Activated naive CD8-positive, alpha-beta T cell treated with anti-CD3 and anti-CD28 coated beads for 36 hours (primary cell): Measurements from ENCODE around the gene ANGEL1. TPM values are rescaled to one million over a fixed set of nuclear protein-coding genes. Genes with fewer than 3 reads are reported as not detected.

Experiments
- DNase-seq: peaks from one replicate; pipeline ENCODE4 v3.0.0; 2021
- H3K27ac Mint-ChIP-seq: one replicate; pipeline ENCODE4 v1.8.0; 2022; ENCODE audit warnings: mild to moderate bottlenecking, moderate library complexity, mixed read lengths
- H3K27me3 Mint-ChIP-seq: one replicate; pipeline ENCODE4 v1.8.0; 2022; ENCODE audit warnings: mild to moderate bottlenecking, mixed read lengths
- H3K36me3 Mint-ChIP-seq: one replicate; pipeline ENCODE4 v1.8.0; 2021; ENCODE audit warnings: mild to moderate bottlenecking, mixed read lengths
- H3K4me1 Mint-ChIP-seq: one replicate; pipeline ENCODE4 v1.8.0; 2021; ENCODE audit warnings: mixed read lengths
- H3K4me3 Mint-ChIP-seq: one replicate; pipeline ENCODE4 v1.8.0; 2022; ENCODE audit warnings: mild to moderate bottlenecking, moderate library complexity, mixed read lengths
- H3K9me3 Mint-ChIP-seq: one replicate; pipeline ENCODE4 v1.8.0; 2022; ENCODE audit warnings: mixed read lengths
- total RNA-seq, 2 experiments: library from RNA; stranded (reverse); gene quantifications; one replicate each; pipeline ENCODE4 v1.2.3, GENCODE V29; 2021

Gene ANGEL1, protein sequence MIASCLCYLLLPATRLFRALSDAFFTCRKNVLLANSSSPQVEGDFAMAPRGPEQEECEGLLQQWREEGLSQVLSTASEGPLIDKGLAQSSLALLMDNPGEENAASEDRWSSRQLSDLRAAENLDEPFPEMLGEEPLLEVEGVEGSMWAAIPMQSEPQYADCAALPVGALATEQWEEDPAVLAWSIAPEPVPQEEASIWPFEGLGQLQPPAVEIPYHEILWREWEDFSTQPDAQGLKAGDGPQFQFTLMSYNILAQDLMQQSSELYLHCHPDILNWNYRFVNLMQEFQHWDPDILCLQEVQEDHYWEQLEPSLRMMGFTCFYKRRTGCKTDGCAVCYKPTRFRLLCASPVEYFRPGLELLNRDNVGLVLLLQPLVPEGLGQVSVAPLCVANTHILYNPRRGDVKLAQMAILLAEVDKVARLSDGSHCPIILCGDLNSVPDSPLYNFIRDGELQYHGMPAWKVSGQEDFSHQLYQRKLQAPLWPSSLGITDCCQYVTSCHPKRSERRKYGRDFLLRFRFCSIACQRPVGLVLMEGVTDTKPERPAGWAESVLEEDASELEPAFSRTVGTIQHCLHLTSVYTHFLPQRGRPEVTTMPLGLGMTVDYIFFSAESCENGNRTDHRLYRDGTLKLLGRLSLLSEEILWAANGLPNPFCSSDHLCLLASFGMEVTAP
- total RNA-seq: 10 to 100 TPM; 14.9 to 17.1 TPM

DNA sequence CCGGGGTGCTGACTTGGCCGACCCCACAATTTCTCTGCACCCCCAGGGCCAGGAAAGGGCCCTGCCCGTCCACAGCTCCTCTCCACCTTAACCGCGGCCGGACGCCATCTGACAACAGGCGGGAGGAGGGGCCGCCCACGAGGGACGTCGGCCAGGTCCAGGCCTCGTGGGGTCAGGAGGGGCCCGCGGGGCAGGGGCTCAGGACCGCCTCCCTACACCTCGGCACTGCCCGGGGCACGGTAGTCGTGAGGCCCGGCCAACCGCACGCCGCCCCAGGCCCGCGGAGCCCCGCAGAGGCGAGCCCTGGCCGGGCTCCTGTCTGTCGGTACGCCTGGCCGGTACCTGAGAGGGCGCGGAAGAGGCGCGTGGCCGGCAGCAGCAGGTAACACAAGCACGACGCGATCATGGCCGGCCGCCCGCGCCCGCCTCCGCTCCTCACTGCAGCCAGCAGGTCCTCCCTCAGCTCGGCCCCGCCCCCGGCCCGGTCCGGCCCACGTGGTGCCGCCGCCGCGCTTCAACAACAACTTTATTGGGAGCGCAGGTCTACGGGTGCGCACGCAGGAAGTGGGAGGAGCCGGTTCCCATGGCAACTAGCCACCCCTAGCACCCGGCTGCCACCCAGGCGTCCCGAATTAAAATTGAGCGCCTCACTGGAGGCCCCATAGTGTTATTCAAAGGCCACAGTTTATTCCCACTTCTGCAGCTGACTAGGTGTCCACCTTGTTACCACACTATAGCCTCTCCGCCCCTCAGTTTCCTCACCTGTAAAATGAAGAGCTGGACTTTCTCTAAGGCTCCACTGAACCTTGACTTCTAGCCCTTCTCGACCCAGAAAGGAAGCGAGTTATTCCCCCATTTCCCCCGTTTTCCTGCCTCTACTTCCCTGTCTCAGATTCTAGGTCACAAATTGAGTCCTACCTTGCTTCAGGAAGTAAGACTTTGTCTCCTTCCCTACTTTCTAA is at the start of gene ANGEL1:
Gene ANGEL1 (minus strand): TSS at position 461 of the 962 bp plus-strand sequence. CDS start 55 bp downstream, at position 406.
- DNase-seq: peak; percentile 95
- peaks cover 24% of the 10 kb centered on the region for H3K4me1 Mint-ChIP-seq
- H3K27me3 Mint-ChIP-seq: no peaks in the 10 kb centered on the region
- H3K36me3 Mint-ChIP-seq: peaks cover 10% of the 10 kb centered on the region
- H3K9me3 Mint-ChIP-seq: no peaks in the 10 kb centered on the region
- peak within 1 kb of the TSS; percentile 88 for H3K4me3 Mint-ChIP-seq
- peak within 1 kb of the TSS; percentile 89 for H3K27ac Mint-ChIP-seq

DNA sequence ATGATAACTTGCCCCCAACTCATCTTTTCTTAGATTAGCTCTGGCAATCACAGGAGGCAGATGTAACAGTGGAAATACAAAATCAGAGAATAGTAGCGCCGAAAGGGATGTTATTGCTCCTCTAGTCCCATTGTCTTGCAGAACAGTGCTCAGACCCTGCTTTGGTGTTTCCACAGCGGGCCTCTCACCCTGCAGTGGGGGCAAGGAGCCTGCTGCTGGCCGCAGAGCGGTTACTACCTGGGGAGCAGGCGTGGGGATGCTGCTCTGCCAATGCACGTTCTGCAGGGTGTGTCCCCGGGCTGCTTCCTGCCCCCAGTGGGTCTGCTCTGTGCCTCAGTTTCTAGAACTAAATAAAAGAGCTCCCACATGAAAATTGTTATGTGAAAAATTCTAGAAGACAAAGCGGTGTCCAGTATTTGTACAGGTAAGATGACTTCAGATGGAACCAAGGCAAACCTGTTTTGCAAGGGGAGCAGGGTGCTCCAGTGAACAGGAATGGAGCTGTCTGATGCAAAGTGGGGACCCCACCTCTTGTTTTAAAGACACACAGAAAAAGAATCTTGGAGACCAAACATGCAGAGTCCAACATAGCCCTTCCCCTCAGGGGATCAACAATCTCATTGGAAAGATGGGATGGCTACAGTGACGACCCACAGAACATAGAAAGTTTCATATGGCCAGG is 49.0 kb upstream of the ANGEL1 start:
- Mint-ChIP-seq H3K9me3 (no peaks in the 10 kb centered on the region), H3K4me1 (peaks cover 8% of the 10 kb centered on the region), H3K4me3 (no peak overlapping the region), H3K27me3 (no peaks in the 10 kb centered on the region), H3K27ac (no peak overlapping the region), H3K36me3 (no peaks in the 10 kb centered on the region)
- DNase-seq: no peak

DNA sequence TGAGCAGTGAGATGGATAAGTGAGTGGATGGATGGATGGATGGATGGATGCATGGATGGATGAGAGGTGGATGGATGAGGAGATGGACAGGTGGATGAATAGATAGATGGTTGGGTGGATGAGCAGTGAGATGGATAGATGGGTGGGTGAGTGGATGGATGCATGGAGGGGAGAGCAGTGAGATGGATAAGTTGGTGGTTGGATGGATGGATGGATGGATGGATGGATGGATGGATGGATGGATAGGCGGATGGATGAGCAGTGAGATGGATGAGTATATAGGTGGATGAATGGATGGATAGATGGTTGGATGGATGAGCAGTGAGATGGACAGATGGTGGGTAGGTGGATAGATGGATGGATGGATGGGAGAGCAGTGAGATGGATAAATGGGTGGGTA is 44.1 kb upstream of the ANGEL1 start:
- no peak for DNase-seq
- Mint-ChIP-seq H3K27me3 (peaks cover 3% of the 10 kb centered on the region), H3K4me1 (no peaks in the 10 kb centered on the region), H3K9me3 (no peaks in the 10 kb centered on the region), H3K4me3 (no peak overlapping the region), H3K27ac (no peak overlapping the region), H3K36me3 (no peaks in the 10 kb centered on the region)

DNA sequence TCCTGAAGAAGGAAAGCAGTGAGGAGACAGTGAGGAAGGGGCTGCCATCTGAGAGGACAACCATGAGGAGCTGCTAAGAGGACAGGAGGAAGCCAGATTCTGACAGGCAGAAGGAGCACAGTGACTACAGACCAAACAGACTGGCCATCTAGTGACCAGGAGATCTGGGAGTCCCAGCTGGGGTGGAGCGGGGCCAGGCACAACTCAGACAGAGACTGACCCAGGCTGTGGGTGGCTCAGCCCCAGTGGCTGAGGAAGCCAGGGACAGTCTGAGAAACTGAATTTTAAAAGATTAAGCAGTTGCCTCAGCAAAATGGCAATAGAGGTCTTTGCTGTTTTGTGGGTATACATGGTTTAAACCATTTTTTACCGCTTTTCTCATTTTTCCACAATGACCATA is 42.4 kb upstream of the ANGEL1 start:
- H3K27ac Mint-ChIP-seq: no peak overlapping the region

DNA sequence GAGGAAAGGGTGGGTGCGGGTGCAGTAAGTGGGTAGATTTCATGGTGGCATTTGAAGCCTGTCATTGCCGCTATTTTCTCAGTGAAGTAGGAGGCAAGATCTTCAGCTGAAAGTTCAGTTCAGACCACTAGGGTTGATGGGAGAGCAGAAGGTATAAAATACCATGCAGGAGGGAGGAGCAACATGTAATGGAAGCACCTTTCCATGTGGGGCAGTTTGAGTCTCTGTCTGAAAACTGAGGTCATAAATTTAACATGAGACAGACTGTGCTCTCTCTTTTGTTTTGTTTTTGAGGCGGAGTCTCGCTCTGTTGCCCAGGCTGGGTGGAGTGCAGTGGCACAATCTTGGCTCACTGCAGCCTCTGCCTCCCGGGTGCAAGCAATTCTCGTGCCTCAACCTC is 36.2 kb upstream of the ANGEL1 start:
- H3K27me3 Mint-ChIP-seq: peaks cover 8% of the 10 kb centered on the region
- no peak overlapping the region for H3K27ac Mint-ChIP-seq
- H3K9me3 Mint-ChIP-seq: no peaks in the 10 kb centered on the region
- H3K36me3 Mint-ChIP-seq: peaks cover 3% of the 10 kb centered on the region
- H3K4me3 Mint-ChIP-seq: no peak overlapping the region
- H3K4me1 Mint-ChIP-seq: peaks cover 9% of the 10 kb centered on the region
- DNase-seq: no peak

More for the DNA sequence above, 42.4 kb upstream of the ANGEL1 start:
- Mint-ChIP-seq H3K9me3 (no peaks in the 10 kb centered on the region), H3K36me3 (no peaks in the 10 kb centered on the region), H3K4me1 (no peaks in the 10 kb centered on the region), H3K4me3 (no peak overlapping the region), H3K27me3 (peaks cover 3% of the 10 kb centered on the region)
- no peak for DNase-seq

DNA sequence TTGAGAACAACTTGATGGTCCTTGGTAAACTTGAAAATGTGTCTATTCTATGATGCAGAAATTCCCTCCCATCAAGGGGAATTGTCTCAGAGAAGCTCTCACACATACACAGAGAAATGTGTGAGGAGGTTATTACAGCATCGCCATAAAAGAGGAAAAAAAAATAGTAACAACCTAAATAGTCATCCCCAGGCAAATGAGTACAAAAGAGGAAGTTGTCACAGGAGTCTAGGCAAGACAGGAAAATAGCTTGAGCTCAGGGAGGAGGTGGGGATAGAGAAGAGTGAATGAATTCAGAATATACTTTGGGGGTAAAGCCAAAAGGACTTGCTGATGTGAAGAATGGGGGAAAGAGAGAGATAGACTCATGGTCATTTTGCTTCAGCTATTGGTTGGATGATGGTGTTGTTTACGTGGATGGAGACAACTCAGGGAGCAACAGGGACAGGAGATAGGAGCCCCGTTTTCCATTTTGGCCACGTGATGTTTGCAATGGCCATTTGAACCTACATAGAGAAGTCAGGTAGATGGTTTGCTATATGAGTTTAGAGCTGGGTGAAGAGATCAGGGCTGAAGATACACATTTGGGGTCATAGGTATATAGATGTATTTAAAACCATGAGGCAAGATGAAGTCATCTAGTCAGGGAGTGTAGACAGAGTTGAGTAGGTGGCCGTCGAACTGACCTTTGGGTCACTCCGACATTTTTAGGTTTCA is 33.8 kb upstream of the ANGEL1 start:
- H3K9me3 Mint-ChIP-seq: no peaks in the 10 kb centered on the region
- no peak for DNase-seq
- H3K4me1 Mint-ChIP-seq: peaks cover 9% of the 10 kb centered on the region
- no peak overlapping the region for H3K27ac Mint-ChIP-seq
- H3K36me3 Mint-ChIP-seq: peaks cover 3% of the 10 kb centered on the region
- H3K4me3 Mint-ChIP-seq: no peak overlapping the region
- peaks cover 15% of the 10 kb centered on the region for H3K27me3 Mint-ChIP-seq

DNA sequence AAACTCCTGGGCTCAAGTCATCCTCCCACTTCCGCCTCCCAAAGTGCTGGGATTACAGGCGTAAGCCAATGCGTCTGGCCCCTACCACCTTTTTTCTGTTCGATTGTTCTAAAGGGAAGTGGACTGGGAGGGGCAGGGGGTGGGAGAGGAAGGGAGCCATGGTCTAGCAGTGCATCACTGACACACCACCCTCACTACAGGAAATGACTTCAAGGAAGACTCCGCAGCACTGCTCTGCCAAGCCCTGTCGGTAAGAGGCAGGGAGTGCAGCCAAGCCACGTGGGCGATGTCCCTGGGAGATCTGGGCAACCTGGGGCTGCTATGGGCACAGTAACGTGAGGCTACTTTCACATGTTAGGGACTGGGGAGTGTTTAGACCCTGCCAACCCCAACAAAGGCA is 31.5 kb upstream of the ANGEL1 start:
- Mint-ChIP-seq H3K27ac (peak overlapping the region; percentile 65), H3K9me3 (no peaks in the 10 kb centered on the region), H3K27me3 (peaks cover 19% of the 10 kb centered on the region), H3K4me3 (no peak overlapping the region), H3K36me3 (peaks cover 3% of the 10 kb centered on the region), H3K4me1 (peaks cover 9% of the 10 kb centered on the region)
- peak; percentile 66 for DNase-seq

DNA sequence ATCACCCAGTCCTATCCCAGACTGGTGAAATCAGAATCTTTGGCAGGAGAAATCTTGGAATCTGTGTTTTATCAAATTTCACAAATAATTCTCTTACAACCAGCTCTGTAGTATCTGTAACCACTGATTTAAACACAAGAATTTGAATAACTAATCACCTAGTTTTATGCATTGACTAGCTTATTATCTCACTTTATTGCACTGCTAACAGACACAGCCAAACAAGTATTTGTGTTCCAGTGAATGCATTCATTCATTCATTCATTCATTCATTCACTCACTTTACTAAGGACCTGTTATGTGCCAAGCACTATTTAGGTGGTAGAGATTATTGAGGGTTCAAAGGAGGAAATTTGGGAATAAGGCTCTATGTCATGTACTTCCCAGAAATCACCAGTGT is 29.7 kb upstream of the ANGEL1 start:
- no peak overlapping the region for H3K27ac Mint-ChIP-seq
- H3K36me3 Mint-ChIP-seq: peaks cover 3% of the 10 kb centered on the region
- no peak overlapping the region for H3K4me3 Mint-ChIP-seq
- H3K9me3 Mint-ChIP-seq: no peaks in the 10 kb centered on the region
- DNase-seq: no peak
- peaks cover 23% of the 10 kb centered on the region for H3K27me3 Mint-ChIP-seq
- peaks cover 9% of the 10 kb centered on the region for H3K4me1 Mint-ChIP-seq

DNA sequence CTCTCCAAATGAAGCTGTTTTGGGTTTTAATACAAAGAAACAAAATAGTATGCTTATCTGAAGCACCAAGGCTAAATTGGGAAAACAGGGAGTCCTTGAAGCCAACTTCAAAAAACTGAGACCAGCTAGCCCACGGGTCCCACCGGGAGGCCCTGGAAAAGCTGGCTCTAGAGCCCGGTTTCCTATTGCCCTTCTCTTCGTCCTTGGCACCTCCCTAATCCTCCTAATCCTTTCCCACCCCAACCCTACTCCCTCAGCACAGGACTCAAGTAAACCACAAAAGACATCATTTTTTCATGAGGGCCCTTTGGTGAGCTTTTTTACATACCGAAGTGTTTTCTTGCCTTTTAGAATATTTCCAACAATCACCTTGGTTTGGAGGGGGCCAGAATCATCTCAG is 24.8 kb upstream of the ANGEL1 start:
- Mint-ChIP-seq H3K27me3 (peaks cover 15% of the 10 kb centered on the region), H3K4me1 (no peaks in the 10 kb centered on the region), H3K4me3 (no peak overlapping the region), H3K36me3 (no peaks in the 10 kb centered on the region), H3K9me3 (no peaks in the 10 kb centered on the region), H3K27ac (no peak overlapping the region)
- no peak for DNase-seq

DNA sequence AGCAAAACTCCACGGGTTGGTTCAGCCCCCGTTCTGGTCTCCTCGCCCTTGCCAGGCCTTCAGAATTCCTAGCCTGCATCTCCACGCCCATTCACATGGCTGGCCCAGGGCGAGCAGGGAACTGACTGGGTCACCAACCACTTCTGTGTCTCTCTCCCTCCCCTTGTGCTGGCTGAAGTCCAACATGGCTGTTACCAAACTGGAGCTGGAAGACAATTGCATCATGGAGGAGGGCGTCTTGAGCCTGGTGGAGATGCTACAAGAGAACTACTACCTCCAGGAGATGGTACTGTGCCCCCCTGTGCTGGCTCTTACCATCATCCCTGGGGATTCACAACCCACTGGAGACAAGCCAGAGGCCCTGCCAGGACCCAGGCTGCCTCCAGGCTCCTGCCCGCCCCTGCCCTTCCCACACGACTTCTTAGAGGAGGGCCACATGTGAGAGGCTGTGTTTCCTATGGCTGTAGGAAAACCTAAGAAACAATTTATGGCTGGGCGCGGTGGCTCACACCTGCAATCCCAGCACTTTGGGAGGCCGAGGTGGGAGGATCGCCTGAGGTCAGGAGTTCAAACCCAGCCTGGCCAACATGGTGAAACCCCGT is 23.4 kb upstream of the ANGEL1 start:
- Mint-ChIP-seq H3K4me1 (no peaks in the 10 kb centered on the region), H3K27ac (no peak overlapping the region), H3K36me3 (no peaks in the 10 kb centered on the region), H3K4me3 (no peak overlapping the region), H3K27me3 (peaks cover 12% of the 10 kb centered on the region), H3K9me3 (no peaks in the 10 kb centered on the region)
- no peak for DNase-seq

DNA sequence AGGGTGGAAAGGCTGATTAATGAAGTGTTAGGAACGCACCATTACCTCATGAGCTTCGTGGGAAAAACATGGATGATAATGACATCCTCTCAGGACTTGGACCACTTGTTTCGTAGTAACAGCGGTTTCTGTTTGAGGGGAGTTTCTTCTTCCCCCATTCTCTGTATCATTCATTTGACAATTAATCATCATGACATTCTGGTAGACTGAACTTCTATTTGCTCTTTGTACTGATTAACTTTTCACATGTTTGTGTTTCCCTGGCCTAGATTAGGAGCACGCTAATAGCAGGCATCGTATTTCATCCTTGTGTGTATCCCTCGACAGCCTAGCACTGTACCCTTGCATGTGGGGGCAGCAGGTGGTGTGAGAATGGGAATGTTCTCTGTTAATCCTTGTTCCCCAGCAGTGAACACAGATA is 21.6 kb upstream of the ANGEL1 start:
- Mint-ChIP-seq H3K36me3 (no peaks in the 10 kb centered on the region), H3K4me1 (no peaks in the 10 kb centered on the region), H3K9me3 (no peaks in the 10 kb centered on the region), H3K27me3 (peaks cover 8% of the 10 kb centered on the region), H3K27ac (no peak overlapping the region), H3K4me3 (no peak overlapping the region)
- DNase-seq: no peak

DNA sequence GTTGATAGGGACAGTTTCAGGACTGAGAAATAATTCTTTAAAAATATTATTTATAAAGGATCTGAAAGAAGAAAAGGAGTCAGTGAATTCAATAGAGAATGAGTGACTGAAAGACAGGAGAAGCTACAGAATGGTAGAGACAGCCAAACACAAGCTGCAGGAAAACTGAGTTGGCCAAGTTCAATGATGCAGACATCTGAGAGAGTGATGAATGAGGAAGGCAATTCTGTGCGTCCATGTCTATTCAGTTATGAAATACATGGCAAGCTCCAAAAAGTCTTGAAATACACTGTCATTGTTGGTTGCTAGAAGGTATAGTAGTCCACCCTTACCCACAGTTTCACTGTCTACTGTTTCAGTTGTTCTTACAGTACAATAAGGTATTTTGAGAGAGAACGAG is 20.3 kb upstream of the ANGEL1 start:
- DNase-seq: no peak
- Mint-ChIP-seq H3K9me3 (no peaks in the 10 kb centered on the region), H3K4me1 (no peaks in the 10 kb centered on the region), H3K36me3 (no peaks in the 10 kb centered on the region), H3K4me3 (no peak overlapping the region), H3K27ac (no peak overlapping the region), H3K27me3 (peaks cover 4% of the 10 kb centered on the region)

DNA sequence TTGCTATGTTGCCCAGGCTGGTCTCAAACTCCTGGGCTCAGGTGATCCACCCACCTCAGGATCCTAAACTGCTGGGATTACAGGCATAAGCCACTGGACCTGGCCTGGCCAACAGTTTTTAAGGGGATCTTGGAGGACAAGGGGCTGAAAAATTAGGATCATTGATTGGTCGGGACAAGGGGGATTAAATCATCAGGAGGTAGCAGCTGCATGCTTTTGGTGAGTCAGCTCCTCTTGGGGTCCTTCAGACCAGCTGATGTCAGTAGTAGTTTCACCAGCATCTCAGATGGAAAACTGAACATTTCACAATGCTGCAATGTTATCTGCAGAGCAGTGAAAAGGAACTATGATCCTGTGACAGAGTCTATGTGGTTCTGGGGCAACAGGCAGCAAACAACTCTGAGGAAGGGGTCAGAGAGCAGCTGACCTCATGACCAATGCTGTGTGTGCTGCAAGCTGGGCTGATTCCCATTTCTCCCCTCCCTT is 19.9 kb upstream of the ANGEL1 start:
- no peaks in the 10 kb centered on the region for H3K9me3 Mint-ChIP-seq

More for the DNA sequence above, 19.9 kb upstream of the ANGEL1 start:
- Mint-ChIP-seq H3K27me3 (peaks cover 4% of the 10 kb centered on the region), H3K4me3 (no peak overlapping the region), H3K4me1 (no peaks in the 10 kb centered on the region), H3K27ac (no peak overlapping the region), H3K36me3 (no peaks in the 10 kb centered on the region)
- no peak for DNase-seq
